Measurements from ENCODE around the gene TENT4A.

The TENT4A gene

GRCh38 chr5:6734781-6735180 is 21.5 kb downstream of the TENT4A start:
- Histone ChIP-seq H3K4me2 (peak overlapping the region in 9 of 11 experiments; percentile 3 to 94 (median 69); a peak in 9 of 22 replicates), H3K36me3 (peaks cover 24 to 74% (median 53%) of the 10 kb centered on the region in 11 experiments), H3K27ac (no peak overlapping the region), H3K9ac (no peak overlapping the region), H4K20me1 (peaks cover 71 to 100% (median 97%) of the 10 kb centered on the region in 11 experiments; a peak in 21 of 22 replicates), H3K27me3 (no peaks in the 10 kb centered on the region), H3K4me3 (no peak overlapping the region), H3K4me1 (peaks cover 61 to 84% (median 76%) of the 10 kb centered on the region in 10 experiments), H3K9me3 (replicated peaks in 1 of 11) (no peaks in the 10 kb centered on the region)
- no peak for TF ChIP-seq Cebpa-rat (IDR thresholded peaks at IDR 0.05)

- peaks cover 49 to 71% (median 63%) of the 10 kb centered on the region in 10 experiments for H3K4me1 ChIP-seq
- peaks cover 37 to 80% (median 64%) of the 10 kb centered on the region in 11 experiments for H3K36me3 ChIP-seq
- H4K20me1 ChIP-seq, result peaks cover 58 to 100% (median 93%) of the 10 kb centered on the region in 11 experiments; a peak in 21 of 22 replicates
- H3K4me2 ChIP-seq, result peak overlapping the region in 5 of 11 experiments; percentile 21 to 90 (median 62); a peak in 5 of 22 replicates
- no peaks in the 10 kb centered on the region for H3K9me3 ChIP-seq (replicated peaks in 1 of 11)
- no peak for TF ChIP-seq Cebpa-rat (IDR thresholded peaks at IDR 0.05)
- no peaks in the 10 kb centered on the region for H3K27me3 ChIP-seq
- H3K4me3 ChIP-seq, result no peak overlapping the region
- peak overlapping the region in 3 of 11 experiments; percentile 67 to 74 (median 71); a peak in 5 of 22 replicates for H3K27ac ChIP-seq
- no peak overlapping the region for H3K9ac ChIP-seq
Observed at GRCh38 chr5:6736106-6736505, 22.9 kb downstream of the TENT4A start.

GRCh38 chr5:6736524-6737042 is 23.4 kb downstream of the TENT4A start:
- H3K4me1 ChIP-seq, result peaks cover 44 to 66% (median 59%) of the 10 kb centered on the region in 10 experiments
- H4K20me1 ChIP-seq, result peaks cover 53 to 100% (median 93%) of the 10 kb centered on the region in 11 experiments; a peak in 21 of 22 replicates
- peak overlapping the region in 5 of 11 experiments; percentile 5 to 58 (median 49); a peak in 4 of 22 replicates for H3K9ac ChIP-seq
- peak overlapping the region in 5 of 11 experiments; percentile 60 to 72 (median 62); a peak in 10 of 22 replicates for H3K4me2 ChIP-seq
- H3K36me3 ChIP-seq, result peaks cover 42 to 84% (median 68%) of the 10 kb centered on the region in 11 experiments
- no peak overlapping the region for H3K4me3 ChIP-seq
- H3K27me3 ChIP-seq, result no peaks in the 10 kb centered on the region
- TF ChIP-seq Cebpa-rat (IDR thresholded peaks at IDR 0.05), result no peak
- peak overlapping the region in 8 of 11 experiments; percentile 7 to 74 (median 54); a peak in 11 of 22 replicates for H3K27ac ChIP-seq
- H3K9me3 ChIP-seq (replicated peaks in 1 of 11), result no peaks in the 10 kb centered on the region

- H3K9ac ChIP-seq, result peak overlapping the region in 5 of 11 experiments; percentile 5 to 58 (median 49); a peak in 4 of 22 replicates
- H3K36me3 ChIP-seq, result peaks cover 49 to 92% (median 74%) of the 10 kb centered on the region in 11 experiments
- H3K4me3 ChIP-seq, result no peak overlapping the region
- H3K27ac ChIP-seq, result peak overlapping the region in 8 of 11 experiments; percentile 7 to 74 (median 54); a peak in 11 of 22 replicates
- H3K4me1 ChIP-seq, result peaks cover 37 to 59% (median 52%) of the 10 kb centered on the region in 10 experiments
- H3K4me2 ChIP-seq, result peak overlapping the region in 5 of 11 experiments; percentile 60 to 72 (median 62); a peak in 10 of 22 replicates
- H3K27me3 ChIP-seq, result no peaks in the 10 kb centered on the region
- TF ChIP-seq Cebpa-rat (IDR thresholded peaks at IDR 0.05), result no peak
- H3K9me3 ChIP-seq (replicated peaks in 1 of 11), result no peaks in the 10 kb centered on the region
- H4K20me1 ChIP-seq, result peaks cover 46 to 100% (median 93%) of the 10 kb centered on the region in 11 experiments; a peak in 21 of 22 replicates
Observed at GRCh38 chr5:6737043-6737941, 24.1 kb downstream of the TENT4A start.

GRCh38 chr5:6739603-6740002 is 26.4 kb downstream of the TENT4A start:
- H3K27ac ChIP-seq, result no peak overlapping the region
- no peak overlapping the region for H3K4me3 ChIP-seq
- H3K9ac ChIP-seq, result no peak overlapping the region
- H3K4me1 ChIP-seq, result peaks cover 14 to 37% (median 29%) of the 10 kb centered on the region in 10 experiments
- no peaks in the 10 kb centered on the region for H3K27me3 ChIP-seq
- H3K4me2 ChIP-seq, result no peak overlapping the region
- peaks cover 65 to 99% (median 84%) of the 10 kb centered on the region in 11 experiments for H3K36me3 ChIP-seq
- TF ChIP-seq Cebpa-rat (IDR thresholded peaks at IDR 0.05), result no peak
- no peaks in the 10 kb centered on the region for H3K9me3 ChIP-seq (replicated peaks in 1 of 11)
- peaks cover 26 to 100% (median 86%) of the 10 kb centered on the region in 11 experiments; a peak in 21 of 22 replicates for H4K20me1 ChIP-seq

GRCh38 chr5:6740586-6741150 is 27.4 kb downstream of the TENT4A start:
- no peak for TF ChIP-seq Cebpa-rat (IDR thresholded peaks at IDR 0.05)
- Histone ChIP-seq H3K4me3 (no peak overlapping the region), H3K4me2 (no peak overlapping the region), H3K4me1 (peaks cover 4 to 27% (median 19%) of the 10 kb centered on the region in 10 experiments; a peak in 18 of 20 replicates), H3K9me3 (replicated peaks in 1 of 11) (no peaks in the 10 kb centered on the region), H3K36me3 (peaks cover 69 to 100% (median 93%) of the 10 kb centered on the region in 11 experiments), H3K9ac (no peak overlapping the region), H3K27ac (no peak overlapping the region), H4K20me1 (peaks cover 18 to 100% (median 85%) of the 10 kb centered on the region in 11 experiments; a peak in 21 of 22 replicates), H3K27me3 (no peaks in the 10 kb centered on the region)

GRCh38 chr5:6742081-6742758 is 29.0 kb downstream of the TENT4A start:
- Histone ChIP-seq H3K4me2 (no peak overlapping the region), H4K20me1 (peaks cover 14 to 100% (median 83%) of the 10 kb centered on the region in 11 experiments; a peak in 21 of 22 replicates), H3K4me1 (peaks cover 0 to 11% (median 7%) of the 10 kb centered on the region in 10 experiments; a peak in 10 of 20 replicates), H3K27ac (no peak overlapping the region), H3K4me3 (no peak overlapping the region), H3K9ac (no peak overlapping the region; a peak in 1 of 22 replicates), H3K9me3 (replicated peaks in 1 of 11) (no peaks in the 10 kb centered on the region), H3K27me3 (no peaks in the 10 kb centered on the region), H3K36me3 (peaks cover 85 to 100% (median 97%) of the 10 kb centered on the region in 11 experiments)
- TF ChIP-seq Cebpa-rat (IDR thresholded peaks at IDR 0.05), result no peak

GRCh38 chr5:6743161-6743560 is 29.9 kb downstream of the TENT4A start:
- no peaks in the 10 kb centered on the region for H3K27me3 ChIP-seq
- peak overlapping the region in 1 of 11 experiments; percentile 20; a peak in 2 of 22 replicates for H3K27ac ChIP-seq
- H3K4me2 ChIP-seq, result no peak overlapping the region
- peaks cover 23 to 100% (median 81%) of the 10 kb centered on the region in 11 experiments; a peak in 21 of 22 replicates for H4K20me1 ChIP-seq
- peaks cover 0 to 5% (median 0%) of the 10 kb centered on the region in 10 experiments; a peak in 4 of 20 replicates for H3K4me1 ChIP-seq
- H3K9ac ChIP-seq, result peak overlapping the region in 3 of 11 experiments; percentile 4 to 38 (median 5); a peak in 1 of 22 replicates
- peaks cover 87 to 100% (median 97%) of the 10 kb centered on the region in 11 experiments for H3K36me3 ChIP-seq
- H3K9me3 ChIP-seq (replicated peaks in 1 of 11), result no peaks in the 10 kb centered on the region
- H3K4me3 ChIP-seq, result no peak overlapping the region
- TF ChIP-seq Cebpa-rat (IDR thresholded peaks at IDR 0.05), result no peak
